ENCODE measurements around the gene ECPAS. TPM values are rescaled to one million over a fixed set of nuclear protein-coding genes. Genes with fewer than 3 reads are reported as not detected.
"Not testable (repeated sequence)": the region's sequence is repeated elsewhere in the genome, so short reads cannot be mapped to it uniquely, and the experiment has no call there.

ECPAS gene
- total RNA-seq, 1 donor from 2014 or later: 98.0 TPM

DNA sequence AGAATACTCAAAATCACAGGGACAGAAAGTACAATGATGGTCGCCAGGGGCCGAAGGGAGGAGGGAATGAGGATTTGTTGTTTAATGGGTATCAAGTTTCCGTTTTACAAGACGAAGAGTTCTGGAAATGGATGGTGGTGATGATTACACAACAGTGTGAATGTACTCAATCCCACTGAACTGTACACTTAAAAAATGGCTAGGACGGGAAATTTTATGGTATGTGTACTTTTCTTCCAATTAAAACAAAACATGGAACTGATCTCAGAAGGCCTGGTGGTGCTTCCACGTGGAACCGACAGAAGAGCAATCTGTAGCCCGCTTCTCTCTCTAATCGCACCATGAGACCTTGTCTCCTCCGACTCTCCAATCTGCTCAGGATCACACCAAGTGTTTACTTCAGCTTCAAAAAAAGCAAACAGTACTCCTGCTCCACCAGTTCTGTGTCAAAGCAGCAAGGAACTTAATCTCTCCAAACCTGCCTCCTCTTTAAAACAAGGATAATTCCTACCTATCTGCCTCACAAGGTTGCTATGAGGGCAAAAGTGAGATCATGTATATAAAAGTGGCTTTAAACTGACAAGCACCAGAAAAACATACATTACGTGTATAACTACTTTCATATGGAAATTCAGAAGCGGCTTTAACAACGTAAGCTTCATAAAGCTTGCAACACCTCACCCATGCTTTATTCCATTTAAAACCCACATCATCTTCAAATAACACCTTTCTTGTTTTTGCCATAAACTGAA, 2.1 kb downstream of the ECPAS start:
- no peak for DNase-seq (ENCODE audit: low read depth)

DNA sequence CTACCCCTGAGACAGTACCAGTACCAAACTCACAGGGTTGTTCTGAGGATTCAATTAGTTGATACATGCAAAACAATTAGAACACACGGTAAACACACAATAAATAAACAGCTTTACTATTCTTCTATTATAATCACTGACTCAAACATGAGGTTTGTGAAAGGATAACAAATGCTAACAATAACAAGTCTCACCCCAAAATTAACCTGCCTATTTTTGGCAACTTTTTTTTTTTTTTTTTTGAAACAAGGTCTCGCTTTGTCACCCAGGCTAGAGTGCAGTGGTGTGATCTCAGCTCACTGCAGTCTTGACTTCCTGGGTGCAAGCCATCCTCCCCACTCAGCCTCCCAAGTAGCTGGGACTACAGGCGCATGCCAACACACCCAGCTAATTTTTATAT, 6.5 kb downstream of the ECPAS start:
- DNase-seq (ENCODE audit: low read depth): no peak

DNA sequence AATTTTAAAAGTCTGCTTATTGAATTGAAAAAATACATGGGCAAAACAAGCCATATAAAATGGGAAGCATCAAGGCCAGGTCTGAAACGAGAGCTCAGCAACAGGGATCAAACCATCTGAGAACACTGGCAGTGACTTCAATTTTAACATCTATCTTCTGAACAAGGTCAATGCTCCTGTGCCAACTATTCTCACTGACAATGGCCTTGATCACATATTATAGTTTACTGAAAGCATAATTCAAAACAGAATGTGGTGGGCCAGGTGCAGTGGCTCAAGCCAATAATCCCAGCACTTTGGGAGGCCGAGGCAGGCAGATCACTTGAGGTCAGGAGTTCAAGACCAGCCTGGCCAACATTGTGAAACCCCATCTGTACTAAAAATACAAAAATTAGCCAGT, 9.0 kb downstream of the ECPAS start:
- DNase-seq (ENCODE audit: low read depth): no peak

GRCh38 chr9:111474385-111474784, 9.8 kb downstream of the ECPAS start:
- peak; percentile 40 for DNase-seq (ENCODE audit: low read depth)

- no peak for DNase-seq (ENCODE audit: low read depth)
These were observed 16.3 kb downstream of the ECPAS start for GRCh38 chr9:111467778-111468367.

GRCh38 chr9:111463048-111463447, 21.1 kb downstream of the ECPAS start:
- DNase-seq (ENCODE audit: low read depth): no peak

- DNase-seq (ENCODE audit: low read depth): no peak
These were observed 25.8 kb downstream of the ECPAS start for GRCh38 chr9:111458139-111459009.

DNA sequence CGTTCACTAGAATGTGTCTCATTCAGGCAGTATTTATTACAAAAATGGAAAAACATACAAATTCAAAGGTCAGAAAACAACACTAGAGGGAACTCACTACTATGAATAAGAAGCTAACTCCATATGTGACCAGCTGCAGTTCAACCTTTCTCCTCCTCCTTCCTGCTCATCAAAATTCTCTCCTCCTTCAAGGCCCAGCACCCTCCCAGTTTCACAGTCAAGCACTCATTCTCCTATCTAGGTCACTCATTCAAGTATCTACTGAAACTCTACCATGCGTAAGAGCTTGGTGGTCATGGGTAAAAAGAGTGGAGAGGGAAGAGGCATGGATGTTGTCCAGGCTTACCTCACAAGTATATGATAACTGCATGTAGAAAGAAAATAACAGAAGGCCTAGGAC, 27.7 kb downstream of the ECPAS start:
- no peak for DNase-seq (ENCODE audit: low read depth)

DNA sequence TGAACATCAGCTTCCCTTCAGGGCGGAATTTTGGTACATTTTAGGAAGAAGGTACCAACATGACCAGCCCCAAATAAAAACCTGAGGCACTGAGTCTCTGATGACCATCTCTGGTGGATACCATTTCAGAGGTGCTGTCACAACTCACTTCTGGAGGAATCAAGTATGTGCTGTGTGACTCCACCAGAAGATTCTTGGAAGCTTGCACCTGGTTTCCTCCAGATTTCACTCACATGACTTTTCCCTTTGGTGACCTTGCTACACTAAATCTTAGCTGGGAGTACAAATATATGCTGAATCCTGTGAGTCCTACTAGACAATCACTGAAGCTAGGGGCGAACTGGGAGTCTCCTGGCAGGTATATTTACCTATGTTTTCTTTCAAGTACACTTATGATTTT, 28.5 kb downstream of the ECPAS start:
- DNase-seq (ENCODE audit: low read depth): no peak

DNA sequence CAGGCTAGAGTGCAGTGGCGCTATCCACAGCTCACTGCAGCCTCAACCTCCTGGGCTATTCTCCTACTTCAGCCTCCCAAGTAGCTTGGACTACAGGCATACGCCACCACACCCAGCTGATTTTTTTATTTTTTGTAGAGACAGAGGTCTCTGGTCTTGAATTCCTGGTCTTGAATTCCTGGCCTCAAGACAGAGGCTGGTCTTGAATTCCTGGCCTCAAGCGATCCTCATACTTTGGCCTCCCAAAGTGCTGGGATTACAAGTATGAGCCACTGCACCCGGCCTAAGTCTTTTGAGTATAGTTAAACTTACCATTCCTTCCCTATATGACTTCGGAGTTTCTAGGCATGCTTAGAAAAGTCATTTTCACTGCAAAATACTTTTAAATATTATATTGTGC, 29.4 kb downstream of the ECPAS start:
- no peak for DNase-seq (ENCODE audit: low read depth)

DNA sequence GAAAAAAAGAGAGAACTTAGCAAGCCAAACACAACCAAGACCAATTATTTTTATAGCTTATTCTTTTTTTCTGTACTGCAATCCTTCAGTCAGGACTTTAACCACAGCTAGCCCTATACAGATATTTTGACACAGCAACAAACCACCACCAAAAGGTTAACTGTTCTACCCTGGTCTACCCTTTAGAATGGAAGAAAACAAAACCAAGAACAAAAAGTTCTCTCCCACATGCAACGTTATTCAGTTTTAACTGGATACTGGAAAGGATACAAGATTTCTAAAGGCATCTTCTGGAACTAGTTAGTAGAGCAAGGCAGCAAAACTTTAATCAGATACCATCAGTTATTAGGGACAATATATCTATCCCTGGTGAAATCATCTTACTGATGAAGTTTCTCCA, 32.6 kb downstream of the ECPAS start:
- DNase-seq (ENCODE audit: low read depth): no peak

GRCh38 chr9:111450124-111450523, 34.1 kb downstream of the ECPAS start:
- peak; percentile 25 for DNase-seq (ENCODE audit: low read depth)

DNA sequence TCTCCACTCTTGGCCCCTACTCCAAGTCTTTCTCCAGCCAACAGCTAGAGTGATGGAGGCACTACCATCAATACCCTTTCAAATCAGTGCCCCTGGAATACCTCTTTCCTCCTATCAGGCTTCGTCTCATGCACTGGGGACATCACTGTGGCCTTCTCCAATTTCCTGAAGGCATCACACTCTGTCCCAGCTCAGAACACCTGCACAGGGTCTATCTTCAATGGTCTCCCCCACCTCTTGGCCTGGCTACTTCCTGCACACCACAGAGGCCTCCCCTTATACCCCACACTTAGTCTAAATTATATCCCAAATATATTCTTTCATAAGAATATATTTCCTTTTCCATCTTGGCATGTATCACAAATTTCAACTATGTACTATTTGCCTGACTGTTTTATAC, 34.5 kb downstream of the ECPAS start:
- DNase-seq (ENCODE audit: low read depth): no peak

DNA sequence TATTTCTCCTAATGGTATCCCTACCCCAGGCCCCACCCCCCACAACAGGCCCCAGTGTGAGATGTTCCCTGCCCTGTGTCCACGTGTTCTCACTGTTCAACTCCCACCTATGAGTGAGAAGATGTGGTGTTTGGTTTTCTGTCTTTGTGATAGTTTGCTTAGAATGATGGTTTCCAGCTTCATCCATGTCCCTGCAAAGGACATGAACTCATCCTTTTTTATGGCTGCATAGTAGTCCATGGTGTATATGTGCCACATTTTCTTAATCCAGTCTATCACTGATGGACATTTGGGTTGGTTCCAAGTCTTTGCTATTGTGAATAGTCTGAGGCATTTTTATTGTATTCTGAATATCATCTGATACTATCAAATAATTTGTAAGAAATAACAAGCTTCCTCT, 38.4 kb downstream of the ECPAS start:
- not testable (repeated sequence) for DNase-seq (ENCODE audit: low read depth)

DNA sequence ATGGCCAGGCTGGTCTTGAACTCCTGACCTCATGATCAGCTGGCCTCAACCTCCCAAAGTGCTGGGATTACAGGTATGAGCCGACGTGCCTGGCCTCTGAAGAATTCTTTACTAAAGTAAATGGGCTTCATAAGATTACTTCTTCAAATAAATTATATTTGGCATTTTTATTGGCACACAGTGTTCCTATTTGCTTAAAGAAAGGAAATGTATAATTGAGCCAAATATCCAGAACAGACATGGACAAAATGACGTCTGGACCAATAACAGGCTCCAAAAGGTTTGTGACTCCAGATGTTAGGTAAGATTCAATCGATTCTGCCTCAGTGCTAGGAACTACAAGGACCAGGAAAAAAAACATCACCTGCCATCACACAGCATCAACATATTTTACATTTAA, 40.7 kb downstream of the ECPAS start:
- no peak for DNase-seq (ENCODE audit: low read depth)

DNA sequence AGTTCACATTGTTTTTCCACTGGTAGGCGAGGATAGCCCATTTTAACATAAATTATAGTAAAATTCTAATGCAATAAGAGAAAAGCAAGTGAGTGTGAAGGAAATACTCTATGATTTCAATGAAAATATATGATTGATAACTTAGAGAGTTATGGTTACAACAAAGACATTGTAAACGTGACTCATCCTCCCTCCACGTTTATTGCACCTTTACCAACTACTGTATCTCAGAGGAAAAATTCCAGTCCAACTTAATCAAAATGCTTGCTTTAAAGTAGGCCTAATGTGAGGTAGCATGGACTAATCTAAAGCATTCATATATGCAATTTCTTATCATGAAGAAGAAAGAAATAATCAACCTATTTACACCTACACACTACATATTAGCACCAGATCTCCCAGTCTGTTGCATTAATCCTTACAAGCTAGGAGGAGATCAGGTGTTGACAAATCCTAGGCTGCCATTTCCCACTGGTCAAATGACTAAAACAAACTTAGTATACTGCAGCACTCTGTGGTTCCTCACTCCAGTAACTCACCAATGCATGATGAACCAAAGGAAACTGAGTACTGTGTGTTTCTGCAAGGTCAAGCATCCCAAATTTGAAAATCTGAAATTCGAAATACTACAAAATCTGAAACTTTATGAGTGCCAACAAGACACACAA, 41.7 kb downstream of the ECPAS start:
- DNase-seq (ENCODE audit: low read depth): no peak

GRCh38 chr9:111440226-111440625, 44.0 kb downstream of the ECPAS start:
- peak; percentile 64 for DNase-seq (ENCODE audit: low read depth)

DNA sequence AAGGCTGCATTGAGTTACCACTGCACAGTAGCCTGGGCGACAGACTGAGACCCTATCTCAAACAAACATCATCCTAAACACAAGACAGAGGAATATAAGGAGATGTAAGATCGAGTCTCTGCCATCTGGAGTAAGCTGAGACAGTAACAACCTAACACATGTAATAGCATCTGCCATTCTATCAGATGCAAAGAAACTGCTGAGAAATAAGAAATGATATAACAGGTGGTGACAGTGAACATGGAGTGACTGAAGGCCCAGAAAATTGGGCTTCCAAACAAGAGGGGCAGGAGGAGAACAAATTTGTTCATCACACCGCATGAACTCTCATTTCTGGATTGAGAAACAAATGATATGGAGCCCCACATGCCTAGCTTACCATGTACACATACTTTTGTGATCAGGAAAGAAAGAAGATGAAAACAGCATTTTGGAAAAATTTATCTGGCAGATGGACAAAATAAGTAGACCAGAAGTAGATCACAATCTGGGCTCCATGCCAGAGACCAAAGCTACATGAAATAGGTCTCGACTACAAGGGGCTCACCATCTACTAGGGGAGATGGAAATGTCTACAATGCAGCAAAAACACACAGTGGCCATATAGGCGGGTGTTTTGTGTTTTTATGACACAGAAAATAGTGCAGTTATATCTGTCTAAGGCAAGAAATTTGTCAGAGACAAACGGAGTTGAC, 45.5 kb downstream of the ECPAS start:
- DNase-seq (ENCODE audit: low read depth): peak; percentile 47

DNA sequence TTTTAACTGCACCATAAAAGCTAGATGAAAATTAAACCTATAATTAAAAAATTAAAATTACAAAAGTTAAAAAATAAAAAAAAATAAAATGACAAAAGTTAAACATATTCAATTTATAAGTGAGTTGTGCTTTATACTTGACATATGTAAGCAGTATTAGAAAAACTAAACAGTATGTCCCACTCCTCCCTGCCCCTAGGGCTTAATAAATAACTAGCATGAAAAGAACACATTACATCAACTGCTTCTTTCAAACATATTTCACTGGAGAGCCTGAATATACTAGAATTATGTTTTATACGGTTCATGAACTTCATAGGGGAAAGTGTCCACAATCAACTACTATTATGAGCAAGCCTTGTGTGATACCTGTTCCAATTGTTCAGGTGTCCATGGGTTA, 47.6 kb downstream of the ECPAS start:
- no peak for DNase-seq (ENCODE audit: low read depth)

DNA sequence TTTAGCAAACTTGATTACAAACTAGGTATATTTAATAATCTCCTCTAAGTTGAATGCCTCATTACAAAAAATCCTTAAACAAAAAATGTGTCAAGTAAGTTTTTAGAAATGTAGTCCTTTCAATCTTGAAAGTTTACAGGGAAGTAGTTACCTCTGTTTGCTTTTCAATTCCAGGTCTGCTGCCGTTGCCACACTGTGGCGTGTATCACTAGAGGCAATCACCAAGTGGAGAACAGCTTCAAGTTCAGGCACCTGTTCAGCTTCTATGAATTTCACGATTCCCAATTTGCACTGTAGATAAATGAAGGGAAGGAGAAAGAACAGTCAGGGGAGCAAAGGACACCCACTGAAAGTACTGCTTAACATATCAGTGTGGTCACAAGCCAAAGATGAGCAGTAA, 51.1 kb downstream of the ECPAS start:
- DNase-seq (ENCODE audit: low read depth): no peak

GRCh38 chr9:111431684-111432083, 52.5 kb downstream of the ECPAS start:
- peak; percentile 35 for DNase-seq (ENCODE audit: low read depth)

Measured in myocyte (in vitro differentiated cells).